Prostate gland (tissue), 2 donors: ENCODE results near the gene ANO2.

Experiments
- CTCF ChIP-seq, 4 experiments: fragments of 200-600 bp in 2 of 4; fragments of 450-650 bp in 2 of 4; sonication (generic) in 2 of 4; IDR thresholded peaks; 1 replicate in 3 of 4; 2 replicates in 1 of 4; pipeline ENCODE4 v1.5.1; 2016 to 2019; ENCODE audit warnings: antibody characterized with exemption in 4 of 4, mild to moderate bottlenecking in 2 of 4, moderate library complexity in 2 of 4
- POLR2AphosphoS5 ChIP-seq: sonication (generic); formaldehyde crosslinking; IDR thresholded peaks from one replicate; pipeline ENCODE4 v1.6.1; 2017; ENCODE audit warnings: antibody characterized with exemption

- TF ChIP-seq POLR2AphosphoS5 (no peak), CTCF (IDR thresholded peaks at IDR 0.05) (no peak)
Observed at GRCh38 chr12:5587711-5588121, 357.3 kb downstream of the ANO2 start.
